ENCODE data around the gene COL6A1.

- TF ChIP-seq CTCF (IDR thresholded peaks at IDR 0.05): no peak
- no peak for TF ChIP-seq EZH2 (IDR thresholded peaks at IDR 0.05)
Observed at GRCh38 chr21:45952974-45953373, 28.6 kb upstream of the COL6A1 start.

Data from neural progenitor cell (in vitro differentiated cells).